NOMO-1 treated with DMSO at 0.1 percent for 48 hours (cell line): Measurements from ENCODE around the gene CPLANE1.
"Not testable (repeated sequence)": the region's sequence is repeated elsewhere in the genome, so short reads cannot be mapped to it uniquely, and the experiment has no call there.

Experiments
- DNase-seq: peaks from one replicate; lab custom pipeline; 2025; ENCODE audit not compliant: unreplicated experiment; lab: John Stamatoyannopoulos, UW

Gene CPLANE1

GRCh38 chr5:37248970-37249814 is at the start of gene CPLANE1:
TSS of gene CPLANE1 (minus strand) at chr5:37249376. CDS start at chr5:37247698, 1,678 bp downstream.
- peak; percentile 80 for DNase-seq

- DNase-seq = not testable (repeated sequence)
Measured at GRCh38 chr5:37296313-37296712, 47.1 kb upstream of the CPLANE1 start.

GRCh38 chr5:37283214-37283820 is 34.1 kb upstream of the CPLANE1 start:
- no peak for DNase-seq

GRCh38 chr5:37275511-37275910 is 26.3 kb upstream of the CPLANE1 start:
- no peak for DNase-seq

- no peak for DNase-seq
Measured at GRCh38 chr5:37272511-37272910, 23.3 kb upstream of the CPLANE1 start.

GRCh38 chr5:37268100-37268499 is 18.9 kb upstream of the CPLANE1 start:
- DNase-seq = not testable (repeated sequence)

- no peak for DNase-seq
Measured at GRCh38 chr5:37255774-37256358, 6.7 kb upstream of the CPLANE1 start.

GRCh38 chr5:37254581-37254980 is 5.4 kb upstream of the CPLANE1 start:
- no peak for DNase-seq

- no peak for DNase-seq
Measured at GRCh38 chr5:37251665-37252064, 2.5 kb upstream of the CPLANE1 start.

GRCh38 chr5:37249815-37250164 is 614 bp upstream of the CPLANE1 start:
- DNase-seq = no peak

- DNase-seq = peak; percentile 44
Measured at GRCh38 chr5:37248421-37248969, 681 bp downstream of the CPLANE1 start.

- no peak for DNase-seq
Measured at GRCh38 chr5:37247496-37247895, 1.7 kb downstream of the CPLANE1 start.

- DNase-seq = no peak
Measured at GRCh38 chr5:37247036-37247435, 2.1 kb downstream of the CPLANE1 start.

- DNase-seq = no peak
Measured at GRCh38 chr5:37234288-37234687, 14.9 kb downstream of the CPLANE1 start.

- DNase-seq = no peak
Measured at GRCh38 chr5:37226377-37226776, 22.8 kb downstream of the CPLANE1 start.

GRCh38 chr5:37222181-37222580 is 27.0 kb downstream of the CPLANE1 start:
- no peak for DNase-seq

- not testable (repeated sequence) for DNase-seq
Measured at GRCh38 chr5:37220426-37220825, 28.8 kb downstream of the CPLANE1 start.

GRCh38 chr5:37219384-37219783 is 29.8 kb downstream of the CPLANE1 start:
- DNase-seq = not testable (repeated sequence)

GRCh38 chr5:37217976-37218375 is 31.2 kb downstream of the CPLANE1 start:
- no peak for DNase-seq

- DNase-seq = peak; percentile 79
Measured at GRCh38 chr5:37214550-37214949, 34.6 kb downstream of the CPLANE1 start.

- peak; percentile 13 for DNase-seq
Measured at GRCh38 chr5:37212096-37212495, 37.1 kb downstream of the CPLANE1 start.

GRCh38 chr5:37211661-37212060 is 37.5 kb downstream of the CPLANE1 start:
- DNase-seq = no peak
